Loucy (cell line): ENCODE results near the gene SELENOO.
"Not testable (repeated sequence)": the region's sequence is repeated elsewhere in the genome, so short reads cannot be mapped to it uniquely, and the experiment has no call there.

ENCODE experiments used
- H2AFZ ChIP-seq: fragments of 200-600 bp; sonication (generic); 2 replicates; pipeline ENCODE4 v1.6.0; 2016; ENCODE audit warnings: antibody characterized with exemption, mild to moderate bottlenecking, low read length, moderate library complexity
- H3F3A ChIP-seq: fragments of 200-600 bp; 2 replicates; pipeline ENCODE4 v1.6.0; 2016; ENCODE audit warnings: antibody characterized with exemption, low read depth, mild to moderate bottlenecking
- H3K27me3 ChIP-seq: fragments of 200-600 bp; sonication (generic); 2 replicates; pipeline ENCODE4 v1.6.1; 2014; ENCODE audit warnings: low read length, mild to moderate bottlenecking; ENCODE audit not compliant: insufficient read depth, poor library complexity, severe bottlenecking
- H3K36me3 ChIP-seq: fragments of 200-600 bp; sonication (generic); 2 replicates; pipeline ENCODE4 v1.6.1; 2016; ENCODE audit warnings: low read length; ENCODE audit not compliant: insufficient read depth
- H3K4me1 ChIP-seq: fragments of 200-600 bp; sonication (generic); 2 replicates; pipeline ENCODE4 v1.5.1; 2014; ENCODE audit warnings: low read length, mild to moderate bottlenecking; ENCODE audit not compliant: insufficient read depth, poor library complexity, severe bottlenecking
- H3K4me2 ChIP-seq: fragments of 200-600 bp; sonication (generic); 2 replicates; pipeline ENCODE4 v1.6.0; 2014; ENCODE audit warnings: antibody characterized with exemption, low read length, low read depth, mild to moderate bottlenecking; ENCODE audit not compliant: poor library complexity, severe bottlenecking
- H3K4me3 ChIP-seq: fragments of 200-600 bp; sonication (generic); 2 replicates; pipeline ENCODE4 v1.5.1; 2014; ENCODE audit warnings: low read length, mild to moderate bottlenecking, mixed read lengths; ENCODE audit not compliant: poor library complexity, severe bottlenecking
- H3K79me2 ChIP-seq: fragments of 200-600 bp; sonication (generic); 2 replicates; pipeline ENCODE4 v1.6.1; 2014; ENCODE audit warnings: low read length; ENCODE audit not compliant: insufficient read depth
- H3K9ac ChIP-seq: fragments of 200-600 bp; sonication (generic); 2 replicates; pipeline ENCODE4 v1.6.0; 2014; ENCODE audit warnings: mild to moderate bottlenecking, low read depth, low read length, moderate library complexity; ENCODE audit not compliant: poor library complexity, severe bottlenecking
- H3K9me2 ChIP-seq: fragments of 200-600 bp; sonication (generic); replicated peaks from 2 replicates; pipeline ENCODE4 v1.6.1; 2016; ENCODE audit warnings: low read depth, low read length, mixed read lengths
- H3K9me3 ChIP-seq: fragments of 200-600 bp; sonication (generic); 2 replicates; pipeline ENCODE4 v1.6.1; 2014; ENCODE audit warnings: mild to moderate bottlenecking, antibody characterized with exemption, low read length, low read depth; ENCODE audit not compliant: insufficient read depth
- H4K20me1 ChIP-seq: fragments of 200-600 bp; sonication (generic); 2 replicates; pipeline ENCODE4 v1.6.0; 2014; ENCODE audit warnings: antibody characterized with exemption, low read length, mild to moderate bottlenecking; ENCODE audit not compliant: insufficient read depth, poor library complexity, severe bottlenecking
- CTCF ChIP-seq: fragments of 200-600 bp; sonication (generic); conservative IDR thresholded peaks from 2 replicates; pipeline ENCODE4 v1.5.1; 2014; ENCODE audit warnings: mild to moderate bottlenecking, antibody characterized with exemption, low read length
- EZH2phosphoT487 ChIP-seq: fragments of 200-600 bp; IDR thresholded peaks from 2 replicates; pipeline ENCODE4 v1.6.1; 2018; ENCODE audit warnings: antibody characterized with exemption, mild to moderate bottlenecking, moderate library complexity, borderline replicate concordance

Gene SELENOO

GRCh38 chr22:50203288-50203687 is 2.5 kb downstream of the SELENOO start:
- no peak overlapping the region for H2AFZ ChIP-seq
- no peak overlapping the region for H3K4me3 ChIP-seq
- TF ChIP-seq CTCF: no peak
- no peak for TF ChIP-seq EZH2phosphoT487
- no peaks in the 10 kb centered on the region for H3F3A ChIP-seq
- H3K9ac ChIP-seq: no peak overlapping the region
- no peaks in the 10 kb centered on the region for H3K9me3 ChIP-seq
- H3K79me2 ChIP-seq: peaks cover 22% of the 10 kb centered on the region
- H3K27me3 ChIP-seq: no peaks in the 10 kb centered on the region
- peaks cover 19% of the 10 kb centered on the region for H4K20me1 ChIP-seq
- H3K9me2 ChIP-seq: no peaks in the 10 kb centered on the region
- no peaks in the 10 kb centered on the region; the same call in 1 of the 2 replicates for H3K36me3 ChIP-seq
- peaks cover 28% of the 10 kb centered on the region for H3K4me1 ChIP-seq
- H3K4me2 ChIP-seq: no peak overlapping the region

- H3K36me3 ChIP-seq: no peaks in the 10 kb centered on the region; the same call in 1 of the 2 replicates
- H3K9ac ChIP-seq: no peak overlapping the region
- no peaks in the 10 kb centered on the region for H3K9me2 ChIP-seq
- H3F3A ChIP-seq: no peaks in the 10 kb centered on the region
- no peak overlapping the region for H3K4me2 ChIP-seq
- H2AFZ ChIP-seq: no peak overlapping the region
- peaks cover 22% of the 10 kb centered on the region for H3K79me2 ChIP-seq
- H3K9me3 ChIP-seq: no peaks in the 10 kb centered on the region
- peaks cover 19% of the 10 kb centered on the region for H4K20me1 ChIP-seq
- no peak overlapping the region for H3K4me3 ChIP-seq
- H3K27me3 ChIP-seq: no peaks in the 10 kb centered on the region
- TF ChIP-seq CTCF: no peak
- TF ChIP-seq EZH2phosphoT487: no peak
- peaks cover 28% of the 10 kb centered on the region for H3K4me1 ChIP-seq
Observed at GRCh38 chr22:50204571-50204970, 3.8 kb downstream of the SELENOO start.

- H3K4me3 ChIP-seq, H3K9me2 ChIP-seq, H2AFZ ChIP-seq, H3K9me3 ChIP-seq, H3K9ac ChIP-seq, H3F3A ChIP-seq, H3K36me3 ChIP-seq, H3K4me2 ChIP-seq, H3K27me3 ChIP-seq: not testable (repeated sequence)
- peaks cover 15% of the 10 kb centered on the region for H4K20me1 ChIP-seq
- peaks cover 28% of the 10 kb centered on the region for H3K4me1 ChIP-seq
- peaks cover 22% of the 10 kb centered on the region for H3K79me2 ChIP-seq
Observed at GRCh38 chr22:50204998-50205397, 4.2 kb downstream of the SELENOO start.

- H3K9ac ChIP-seq: no peak overlapping the region
- H3K4me2 ChIP-seq: no peak overlapping the region
- H3K4me3 ChIP-seq: no peak overlapping the region
- no peaks in the 10 kb centered on the region for H3K27me3 ChIP-seq
- H3K4me1 ChIP-seq: peaks cover 28% of the 10 kb centered on the region
- H3K9me2 ChIP-seq: no peaks in the 10 kb centered on the region
- H3K9me3 ChIP-seq: no peaks in the 10 kb centered on the region
- no peaks in the 10 kb centered on the region for H3F3A ChIP-seq
- H2AFZ ChIP-seq: no peak overlapping the region
- TF ChIP-seq EZH2phosphoT487 (no peak), CTCF (no peak)
- peaks cover 22% of the 10 kb centered on the region for H3K79me2 ChIP-seq
- H4K20me1 ChIP-seq: peaks cover 19% of the 10 kb centered on the region
- H3K36me3 ChIP-seq: peaks cover 7% of the 10 kb centered on the region; the same call in 1 of the 2 replicates
Observed at GRCh38 chr22:50205781-50206569, 5.2 kb downstream of the SELENOO start.
